GM18508 (cell line): ENCODE data around the gene HAL.
A peak's percentile ranks its signal among the peaks of the same experiment; 100 is the strongest.

Experiments
- ATAC-seq: cut with Tn5 transposase; IDR thresholded peaks from one replicate; pipeline ENCODE4 v1.9.1; 2021; ENCODE audit warnings: moderate number of reproducible peaks; ENCODE audit not compliant: insufficient read depth, unreplicated experiment

Gene HAL, protein sequence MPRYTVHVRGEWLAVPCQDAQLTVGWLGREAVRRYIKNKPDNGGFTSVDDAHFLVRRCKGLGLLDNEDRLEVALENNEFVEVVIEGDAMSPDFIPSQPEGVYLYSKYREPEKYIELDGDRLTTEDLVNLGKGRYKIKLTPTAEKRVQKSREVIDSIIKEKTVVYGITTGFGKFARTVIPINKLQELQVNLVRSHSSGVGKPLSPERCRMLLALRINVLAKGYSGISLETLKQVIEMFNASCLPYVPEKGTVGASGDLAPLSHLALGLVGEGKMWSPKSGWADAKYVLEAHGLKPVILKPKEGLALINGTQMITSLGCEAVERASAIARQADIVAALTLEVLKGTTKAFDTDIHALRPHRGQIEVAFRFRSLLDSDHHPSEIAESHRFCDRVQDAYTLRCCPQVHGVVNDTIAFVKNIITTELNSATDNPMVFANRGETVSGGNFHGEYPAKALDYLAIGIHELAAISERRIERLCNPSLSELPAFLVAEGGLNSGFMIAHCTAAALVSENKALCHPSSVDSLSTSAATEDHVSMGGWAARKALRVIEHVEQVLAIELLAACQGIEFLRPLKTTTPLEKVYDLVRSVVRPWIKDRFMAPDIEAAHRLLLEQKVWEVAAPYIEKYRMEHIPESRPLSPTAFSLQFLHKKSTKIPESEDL

GRCh38 chr12:95996034-95996658 lies at the start of gene HAL:
Gene HAL (minus strand): TSS chr12:95996344. CDS start chr12:95995910, 434 bp downstream.
- no peak for ATAC-seq

DNA sequence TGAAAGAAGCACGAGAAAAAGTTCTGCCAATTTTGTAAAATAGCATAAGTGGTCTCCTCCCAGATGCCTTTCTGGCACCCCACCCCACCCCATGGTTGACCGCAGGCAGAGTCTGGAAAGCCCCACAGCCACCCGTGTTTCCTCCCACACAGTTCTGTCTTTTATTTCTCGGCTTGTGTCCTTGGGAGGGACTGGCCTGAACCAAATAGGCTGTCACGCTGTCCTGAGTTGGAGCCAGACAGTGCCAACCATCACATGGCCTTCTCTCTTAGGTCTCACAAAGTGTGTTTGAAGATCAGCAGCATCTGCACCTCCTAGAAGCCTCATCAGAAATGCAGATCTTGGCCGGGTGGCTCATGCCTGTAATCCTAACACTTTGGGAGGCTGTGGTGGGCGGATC lies 49.4 kb upstream of the HAL start:
- no peak for ATAC-seq

DNA sequence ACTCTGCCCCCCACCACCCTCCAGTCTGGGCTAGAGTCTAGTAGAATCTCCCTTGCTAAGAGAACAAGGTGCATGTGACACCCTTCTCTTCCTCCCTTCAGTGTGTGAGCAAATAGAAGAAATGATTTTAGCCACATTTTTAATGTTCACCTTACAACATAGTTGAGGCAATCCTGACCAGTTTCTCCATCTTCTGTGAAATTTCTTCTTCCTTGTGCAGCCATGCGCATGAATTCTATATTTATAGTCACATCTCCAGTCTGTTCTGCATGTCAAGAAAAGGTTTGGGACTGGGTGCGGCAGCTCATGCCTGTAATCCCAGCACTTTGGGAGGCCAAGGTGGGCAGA lies 48.8 kb upstream of the HAL start:
- no peak for ATAC-seq

DNA sequence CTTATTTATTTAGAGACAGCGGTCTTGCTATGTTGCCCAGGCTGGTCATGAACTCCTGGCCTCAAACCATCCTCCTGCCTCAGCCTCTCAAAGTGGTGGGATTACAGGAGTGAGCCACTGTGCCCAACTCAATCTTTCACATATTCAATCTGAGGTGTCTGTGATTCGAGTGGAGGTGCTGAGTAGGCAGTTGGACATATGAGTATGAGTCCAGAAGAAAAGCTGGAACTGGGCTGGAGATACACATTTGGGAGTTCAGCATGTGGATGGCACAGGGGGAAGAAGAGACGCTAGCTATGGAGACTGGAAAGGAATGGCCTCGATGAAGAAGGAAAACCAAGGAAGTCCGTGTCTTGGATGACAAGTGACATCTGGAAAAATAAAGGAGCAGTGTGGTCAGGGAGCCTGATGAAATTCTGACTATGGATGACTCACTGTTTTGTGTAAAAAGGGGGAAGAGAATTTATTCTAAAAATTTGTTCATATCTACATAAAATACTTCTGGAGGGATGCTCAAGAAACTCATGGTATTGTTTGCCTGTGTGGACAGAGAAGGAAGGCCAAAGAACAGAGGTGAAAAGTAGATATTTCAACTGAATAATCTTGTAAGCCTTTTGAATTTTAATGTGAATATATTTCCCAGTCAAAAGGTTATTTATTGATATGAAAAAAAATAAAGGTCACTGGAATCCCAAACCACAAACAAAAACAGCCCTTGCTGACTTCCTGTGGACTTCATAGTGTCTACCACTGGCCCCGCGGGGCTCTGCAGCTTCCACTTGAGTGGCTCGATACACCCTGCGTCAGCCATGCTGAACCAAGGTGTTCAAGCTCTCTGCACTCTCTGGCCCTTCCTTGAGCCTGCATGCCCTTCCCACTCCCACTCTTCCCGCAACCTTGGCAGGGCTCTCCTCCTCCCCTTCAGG lies 48.1 kb upstream of the HAL start:
- no peak for ATAC-seq

DNA sequence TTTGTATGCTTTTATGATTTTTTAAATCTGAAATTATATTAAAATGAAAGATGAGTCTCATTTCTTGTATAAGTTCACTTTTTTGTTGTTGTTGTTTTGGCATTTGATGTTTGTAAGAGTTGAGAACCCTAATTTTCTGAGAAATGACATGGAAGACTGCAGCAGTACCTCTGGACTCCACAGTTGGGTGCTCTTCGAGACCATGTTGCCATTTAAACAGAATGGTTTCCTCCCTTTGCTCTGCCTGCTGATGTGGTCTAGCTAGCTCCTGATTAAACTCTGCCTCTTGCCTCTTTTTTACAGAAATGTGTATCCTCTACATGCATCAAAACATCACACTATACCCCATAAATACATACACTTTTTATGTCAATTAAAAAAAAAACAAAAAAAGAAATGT lies 45.0 kb upstream of the HAL start:
- no peak for ATAC-seq

- ATAC-seq: no peak
These were observed 44.4 kb upstream of the HAL start for GRCh38 chr12:96040305-96041133.

DNA sequence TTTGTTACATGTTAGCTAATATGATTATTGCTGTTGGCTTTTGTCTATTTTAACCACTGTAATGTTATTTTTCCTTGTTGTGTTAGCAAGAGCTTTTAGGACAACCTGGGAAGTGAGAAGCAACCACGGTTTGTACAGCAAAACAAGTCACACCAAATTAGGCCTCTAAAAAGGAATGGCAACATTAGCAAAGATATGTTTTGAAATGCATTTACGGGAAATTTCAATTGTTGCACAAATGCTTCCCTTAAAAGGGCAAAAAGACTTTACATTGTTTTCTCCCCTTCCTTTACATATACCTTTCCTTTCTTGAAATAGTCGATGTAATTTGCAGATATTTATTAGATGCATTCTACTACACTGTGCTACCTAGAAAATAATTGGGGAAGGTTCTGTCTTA lies 43.4 kb upstream of the HAL start:
- no peak for ATAC-seq

- ATAC-seq: no peak
These were observed 40.8 kb upstream of the HAL start for GRCh38 chr12:96036765-96037455.

- peak; percentile 86 for ATAC-seq
These were observed 39.4 kb upstream of the HAL start, which contains the start of gene LTA4H for GRCh38 chr12:96035283-96036236. Gene LTA4H (minus strand): TSS chr12:96035587. CDS start chr12:96035519, 68 bp downstream.

DNA sequence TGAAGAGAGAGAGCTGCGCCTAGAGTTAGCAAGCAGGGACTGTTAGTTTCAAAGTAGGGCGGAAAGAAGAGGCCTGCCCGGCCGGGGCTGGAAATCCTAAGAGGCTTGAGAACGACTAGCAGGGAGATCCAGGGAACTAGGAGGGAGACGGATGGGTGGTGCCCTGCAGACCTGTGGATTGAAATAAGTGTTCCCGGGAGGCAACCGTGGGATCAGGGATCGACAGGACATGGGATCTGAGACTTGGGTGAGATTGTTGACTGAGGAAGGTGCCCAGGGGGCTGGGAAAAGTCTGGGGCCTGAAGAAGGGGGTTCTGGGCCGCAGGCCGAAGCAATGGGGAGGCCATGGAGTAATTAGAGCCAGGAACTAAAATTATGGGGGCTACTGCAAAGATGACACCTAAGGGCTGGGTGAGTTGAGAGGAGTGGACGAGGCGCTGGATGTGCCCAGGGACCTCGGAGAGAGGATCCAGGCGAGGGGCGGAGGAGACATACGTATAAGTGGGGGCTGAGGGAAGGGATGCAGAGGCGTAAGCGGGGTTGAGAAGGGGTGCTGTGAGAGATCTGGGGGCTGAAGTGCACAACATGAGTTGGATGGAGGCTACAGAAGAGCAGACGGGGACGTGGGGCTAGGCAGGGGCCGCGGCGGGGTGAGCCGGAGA lies 38.6 kb upstream of the HAL start:
- ATAC-seq: no peak

GRCh38 chr12:96033549-96034389 lies 37.6 kb upstream of the HAL start:
- ATAC-seq: no peak

GRCh38 chr12:96029826-96030225 lies 33.7 kb upstream of the HAL start:
- no peak for ATAC-seq

DNA sequence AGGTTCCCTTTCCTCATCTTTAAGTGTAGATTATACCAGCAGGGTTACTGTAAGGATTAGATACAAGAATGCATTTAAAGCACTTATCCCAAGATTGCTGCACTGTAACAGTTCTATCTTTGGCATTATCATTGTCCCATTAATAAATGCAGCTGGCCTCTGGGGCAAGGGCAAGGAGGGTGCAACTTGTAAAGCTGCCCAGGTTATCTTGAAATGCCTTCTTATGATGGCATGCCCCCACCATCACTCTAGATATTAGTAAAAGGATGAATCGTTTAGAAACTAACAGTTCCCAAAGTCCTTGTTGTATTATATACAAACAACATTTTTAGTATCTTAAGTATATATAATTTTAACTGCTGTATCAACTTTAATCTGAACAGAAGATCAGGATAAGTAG lies 32.4 kb upstream of the HAL start:
- no peak for ATAC-seq

DNA sequence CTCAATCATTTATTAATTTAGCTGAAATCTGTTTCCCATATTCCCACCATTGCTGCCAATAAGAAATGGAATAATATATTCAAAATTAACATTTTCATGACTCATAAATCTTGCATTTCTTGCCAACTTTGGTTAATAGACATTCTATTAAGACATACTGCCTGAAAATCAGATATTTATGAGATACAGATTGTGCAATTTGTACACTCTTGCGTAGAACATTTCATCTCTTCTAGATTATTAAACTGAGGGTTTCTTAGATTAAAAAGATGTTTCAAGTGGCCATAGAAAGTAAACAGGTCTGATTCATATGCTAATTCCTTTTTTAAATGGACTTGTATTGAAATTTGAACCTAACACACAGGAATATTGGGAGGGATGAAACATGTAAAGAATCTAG lies 30.2 kb upstream of the HAL start:
- ATAC-seq: no peak

- no peak for ATAC-seq
These were observed 29.4 kb upstream of the HAL start for GRCh38 chr12:96025518-96025917.

- ATAC-seq: peak; percentile 89
These were observed 24.3 kb upstream of the HAL start for GRCh38 chr12:96020314-96021003.
